A549 (cell line): Measurements from ENCODE around the gene SLC22A17.

Source experiments
- CEBPB ChIP-seq, 2 experiments: fragments of >200 bp in 1 of 2; sonication (Bioruptor Twin) in 1 of 2; formaldehyde crosslinking in 1 of 2; IDR thresholded peaks; 2 replicates each; pipeline ENCODE4 v1.6.1; 2012 to 2016
- CHD2 ChIP-seq: fragments of 150-350 bp; IDR thresholded peaks from 2 replicates; pipeline ENCODE4 v1.6.1; 2014; ENCODE audit warnings: low read length; ENCODE audit not compliant: partially characterized antibody
- FOSB ChIP-seq: fragments of 250-450 bp; sonication (Bioruptor Pico); IDR thresholded peaks from 2 replicates; pipeline ENCODE4 v1.5.0; 2020; ENCODE audit warnings: mild to moderate bottlenecking, moderate library complexity
- FOSL2 ChIP-seq, 2 experiments: fragments of 450-650 bp in 1 of 2; fragments of >200 bp in 1 of 2; sonication (Bioruptor Twin) in 1 of 2; formaldehyde crosslinking; IDR thresholded peaks; 2 replicates each; pipeline versions ENCODE4 v1.5.0 to v1.6.1; 2016 to 2020; ENCODE audit warnings: mild to moderate bottlenecking in 1 of 2, moderate library complexity in 1 of 2
- FOXS1 ChIP-seq: fragments of 250-450 bp; sonication (Bioruptor Pico); IDR thresholded peaks from 2 replicates; pipeline ENCODE4 v1.5.0; 2020; ENCODE audit warnings: mild to moderate bottlenecking, moderate library complexity
- POLR2A ChIP-seq: IDR thresholded peaks from 2 replicates; pipeline ENCODE4 v1.6.1; 2012; ENCODE audit warnings: mild to moderate bottlenecking, low read length
- SMC3 ChIP-seq: fragments of >200 bp; sonication (Bioruptor Twin); formaldehyde crosslinking; IDR thresholded peaks from 3 replicates; pipeline ENCODE4 v1.6.1; 2018; ENCODE audit warnings: inconsistent platforms
- TF ChIP-seq, protein P1 (sequence below): fragments of >200 bp; sonication (Bioruptor Twin); formaldehyde crosslinking; IDR thresholded peaks from 3 replicates; pipeline ENCODE4 v1.5.1; 2016
- TF ChIP-seq, protein P2 (sequence below): IDR thresholded peaks from 2 replicates; pipeline ENCODE4 v1.6.1; 2012
- TF ChIP-seq, protein P3 (sequence below): fragments of 450-650 bp; IDR thresholded peaks from 2 replicates; pipeline ENCODE4 v1.6.1; 2014; ENCODE audit warnings: antibody characterized with exemption
- TF ChIP-seq, protein P4 (sequence below): IDR thresholded peaks from 2 replicates; pipeline ENCODE4 v1.6.1; 2012

DNA sequence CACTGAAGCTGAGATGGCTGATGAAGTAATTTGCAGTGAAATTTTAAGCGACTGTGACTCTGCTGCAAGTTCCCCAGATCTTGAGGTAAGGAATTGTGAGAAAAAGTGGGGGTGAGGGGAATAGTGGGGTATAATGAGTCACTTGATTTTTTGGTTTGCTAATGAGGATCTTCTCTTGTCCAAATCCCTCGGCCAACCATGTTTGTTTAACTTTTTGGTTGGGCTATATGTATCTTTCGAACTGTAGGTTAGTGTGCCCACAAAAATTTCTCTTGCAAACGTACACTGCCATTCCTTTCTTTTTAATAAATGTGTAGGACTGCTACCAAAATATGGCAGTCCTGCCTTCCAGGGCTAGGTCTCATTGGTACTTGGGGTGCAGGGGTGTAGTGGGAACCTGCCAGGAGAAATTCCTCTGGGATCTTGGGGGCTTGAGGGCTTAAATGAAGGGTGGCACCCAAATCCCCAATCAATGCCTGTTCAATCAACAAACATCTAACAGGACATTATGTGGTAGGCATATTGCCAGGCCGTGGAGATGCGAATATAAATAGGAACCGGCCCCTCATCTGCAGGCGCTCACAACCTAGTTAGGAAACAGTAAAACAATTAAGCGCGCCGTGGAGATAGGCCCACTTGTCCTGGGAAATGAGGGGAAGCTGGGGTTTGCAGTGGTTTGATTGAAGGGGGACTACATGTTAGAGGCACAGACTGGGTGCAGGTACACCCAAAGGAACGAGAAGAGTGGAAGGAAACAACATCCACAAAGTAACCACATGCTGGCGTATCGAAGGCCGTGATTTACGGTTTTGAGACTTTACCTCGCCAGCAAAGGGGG lies 32.7 kb downstream of the SLC22A17 start:
- TF ChIP-seq, protein P1, sequence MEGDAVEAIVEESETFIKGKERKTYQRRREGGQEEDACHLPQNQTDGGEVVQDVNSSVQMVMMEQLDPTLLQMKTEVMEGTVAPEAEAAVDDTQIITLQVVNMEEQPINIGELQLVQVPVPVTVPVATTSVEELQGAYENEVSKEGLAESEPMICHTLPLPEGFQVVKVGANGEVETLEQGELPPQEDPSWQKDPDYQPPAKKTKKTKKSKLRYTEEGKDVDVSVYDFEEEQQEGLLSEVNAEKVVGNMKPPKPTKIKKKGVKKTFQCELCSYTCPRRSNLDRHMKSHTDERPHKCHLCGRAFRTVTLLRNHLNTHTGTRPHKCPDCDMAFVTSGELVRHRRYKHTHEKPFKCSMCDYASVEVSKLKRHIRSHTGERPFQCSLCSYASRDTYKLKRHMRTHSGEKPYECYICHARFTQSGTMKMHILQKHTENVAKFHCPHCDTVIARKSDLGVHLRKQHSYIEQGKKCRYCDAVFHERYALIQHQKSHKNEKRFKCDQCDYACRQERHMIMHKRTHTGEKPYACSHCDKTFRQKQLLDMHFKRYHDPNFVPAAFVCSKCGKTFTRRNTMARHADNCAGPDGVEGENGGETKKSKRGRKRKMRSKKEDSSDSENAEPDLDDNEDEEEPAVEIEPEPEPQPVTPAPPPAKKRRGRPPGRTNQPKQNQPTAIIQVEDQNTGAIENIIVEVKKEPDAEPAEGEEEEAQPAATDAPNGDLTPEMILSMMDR: no peak
- TF ChIP-seq, protein P2, sequence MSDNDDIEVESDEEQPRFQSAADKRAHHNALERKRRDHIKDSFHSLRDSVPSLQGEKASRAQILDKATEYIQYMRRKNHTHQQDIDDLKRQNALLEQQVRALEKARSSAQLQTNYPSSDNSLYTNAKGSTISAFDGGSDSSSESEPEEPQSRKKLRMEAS: no peak
- no peak for TF ChIP-seq FOSB (CRISPR knock-in tag)
- no peak for TF ChIP-seq POLR2A
- no peak for TF ChIP-seq CHD2
- no peak for TF ChIP-seq FOSL2 (IDR thresholded peaks at IDR 0.05)
- no peak for TF ChIP-seq FOSL2 (CRISPR knock-in tag; IDR thresholded peaks at IDR 0.05)
- TF ChIP-seq, protein P3, sequence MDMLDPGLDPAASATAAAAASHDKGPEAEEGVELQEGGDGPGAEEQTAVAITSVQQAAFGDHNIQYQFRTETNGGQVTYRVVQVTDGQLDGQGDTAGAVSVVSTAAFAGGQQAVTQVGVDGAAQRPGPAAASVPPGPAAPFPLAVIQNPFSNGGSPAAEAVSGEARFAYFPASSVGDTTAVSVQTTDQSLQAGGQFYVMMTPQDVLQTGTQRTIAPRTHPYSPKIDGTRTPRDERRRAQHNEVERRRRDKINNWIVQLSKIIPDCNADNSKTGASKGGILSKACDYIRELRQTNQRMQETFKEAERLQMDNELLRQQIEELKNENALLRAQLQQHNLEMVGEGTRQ: no peak
- TF ChIP-seq FOXS1: no peak
- TF ChIP-seq, protein P4, sequence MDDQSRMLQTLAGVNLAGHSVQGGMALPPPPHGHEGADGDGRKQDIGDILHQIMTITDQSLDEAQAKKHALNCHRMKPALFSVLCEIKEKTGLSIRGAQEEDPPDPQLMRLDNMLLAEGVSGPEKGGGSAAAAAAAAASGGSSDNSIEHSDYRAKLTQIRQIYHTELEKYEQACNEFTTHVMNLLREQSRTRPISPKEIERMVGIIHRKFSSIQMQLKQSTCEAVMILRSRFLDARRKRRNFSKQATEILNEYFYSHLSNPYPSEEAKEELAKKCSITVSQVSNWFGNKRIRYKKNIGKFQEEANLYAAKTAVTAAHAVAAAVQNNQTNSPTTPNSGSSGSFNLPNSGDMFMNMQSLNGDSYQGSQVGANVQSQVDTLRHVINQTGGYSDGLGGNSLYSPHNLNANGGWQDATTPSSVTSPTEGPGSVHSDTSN: no peak
- no peak for TF ChIP-seq CEBPB (IDR thresholded peaks at IDR 0.05)
- no peak for TF ChIP-seq SMC3
